Caco-2 (cell line): ENCODE results near the gene CHMP4A. TPM values are rescaled to one million over a fixed set of nuclear protein-coding genes. Genes with fewer than 3 reads are reported as not detected.

Source experiments
- BruUV-seq: library from RNA; stranded (reverse); fragments of 400-500 nt; replicated peaks from 2 replicates; lab custom pipeline; 2021; lab: Mats Ljungman, UMichigan
- CTCF ChIA-PET: fragments of 300-600 bp; sonication (Branson Sonifier 250); formaldehyde crosslinking; loops from one replicate; lab custom pipeline; 2022; ENCODE audit warnings: antibody characterized with exemption; lab: Charles Lee
- POLR2A ChIA-PET: fragments of 300-600 bp; sonication (Branson Sonifier 250); formaldehyde crosslinking; loops from one replicate; lab custom pipeline; 2022; ENCODE audit warnings: antibody characterized with exemption; lab: Charles Lee
- DNase-seq, 2 experiments: peaks; one replicate each; pipeline versions ENCODE4 v3.0.0 to v3.0.0-alpha.2; 2020 to 2022
- H3K27me3 ChIP-seq: replicated peaks from 2 replicates; pipeline ENCODE4 v1.6.0; 2011; ENCODE audit warnings: low read length; ENCODE audit not compliant: control insufficient read depth, insufficient read depth
- H3K36me3 ChIP-seq: 2 replicates; pipeline ENCODE4 v1.5.1; 2011; ENCODE audit warnings: low read length; ENCODE audit not compliant: control insufficient read depth, insufficient read depth
- H3K4me1 ChIP-seq: fragments of 250-450 bp; sonication (Bioruptor Pico); 2 replicates; pipeline ENCODE4 v1.5.1; 2020; ENCODE audit warnings: mild to moderate bottlenecking
- H3K4me3 ChIP-seq: 2 replicates; pipeline ENCODE4 v1.5.1; 2011; ENCODE audit warnings: low read depth, mild to moderate bottlenecking, control low read depth, low read length
- H3K9me3 ChIP-seq: fragments of 250-450 bp; sonication (Bioruptor Pico); 2 replicates; pipeline ENCODE4 v1.5.1; 2020; ENCODE audit warnings: mild to moderate bottlenecking, moderate library complexity
- H3K27ac Mint-ChIP-seq: one replicate; pipeline ENCODE4 v1.8.0; 2022; ENCODE audit warnings: mixed read lengths; ENCODE audit not compliant: unreplicated experiment
- H3K27me3 Mint-ChIP-seq: one replicate; pipeline ENCODE4 v1.8.0; 2022; ENCODE audit warnings: mixed read lengths; ENCODE audit not compliant: insufficient read depth, unreplicated experiment
- H3K36me3 Mint-ChIP-seq: one replicate; pipeline ENCODE4 v1.8.0; 2022; ENCODE audit warnings: mild to moderate bottlenecking, mixed read lengths; ENCODE audit not compliant: insufficient read depth, unreplicated experiment
- H3K4me1 Mint-ChIP-seq: one replicate; pipeline ENCODE4 v1.8.0; 2022; ENCODE audit warnings: low read depth, mixed read lengths; ENCODE audit not compliant: unreplicated experiment
- H3K4me3 Mint-ChIP-seq: one replicate; pipeline ENCODE4 v1.8.0; 2022; ENCODE audit warnings: mild to moderate bottlenecking, moderate library complexity, mixed read lengths; ENCODE audit not compliant: unreplicated experiment
- H3K9me3 Mint-ChIP-seq: one replicate; pipeline ENCODE4 v1.8.0; 2022; ENCODE audit warnings: mixed read lengths; ENCODE audit not compliant: unreplicated experiment
- intact Hi-C: fragments of 100-400 bp; cut with micrococcal nuclease; formaldehyde crosslinking; loops from one replicate; pipeline ENCODE4 v1.10.0; 2022; ENCODE audit not compliant: unreplicated experiment
- total RNA-seq: library from RNA; stranded (reverse); gene quantifications from 2 replicates; pipeline ENCODE4 v1.2.3, GENCODE V29; 2022
- TF ChIP-seq, protein P1 (sequence below), 2 experiments: fragments of 200-600 bp in 1 of 2; IDR thresholded peaks; 1 replicate in 1 of 2; 2 replicates in 1 of 2; pipeline versions ENCODE4 v1.5.1 to v1.8.0; 2011 to 2022; ENCODE audit warnings: antibody characterized with exemption in 1 of 2, control low read depth in 1 of 2, inconsistent platforms in 1 of 2, low read depth in 1 of 2, low read length in 1 of 2, mild to moderate bottlenecking in 1 of 2, moderate library complexity in 1 of 2; ENCODE audit not compliant: insufficient read depth in 1 of 2, severe bottlenecking in 1 of 2, unreplicated experiment in 1 of 2

CHMP4A gene
- total RNA-seq, 1 experiment from 2014 or later = 57.7 TPM

DNA sequence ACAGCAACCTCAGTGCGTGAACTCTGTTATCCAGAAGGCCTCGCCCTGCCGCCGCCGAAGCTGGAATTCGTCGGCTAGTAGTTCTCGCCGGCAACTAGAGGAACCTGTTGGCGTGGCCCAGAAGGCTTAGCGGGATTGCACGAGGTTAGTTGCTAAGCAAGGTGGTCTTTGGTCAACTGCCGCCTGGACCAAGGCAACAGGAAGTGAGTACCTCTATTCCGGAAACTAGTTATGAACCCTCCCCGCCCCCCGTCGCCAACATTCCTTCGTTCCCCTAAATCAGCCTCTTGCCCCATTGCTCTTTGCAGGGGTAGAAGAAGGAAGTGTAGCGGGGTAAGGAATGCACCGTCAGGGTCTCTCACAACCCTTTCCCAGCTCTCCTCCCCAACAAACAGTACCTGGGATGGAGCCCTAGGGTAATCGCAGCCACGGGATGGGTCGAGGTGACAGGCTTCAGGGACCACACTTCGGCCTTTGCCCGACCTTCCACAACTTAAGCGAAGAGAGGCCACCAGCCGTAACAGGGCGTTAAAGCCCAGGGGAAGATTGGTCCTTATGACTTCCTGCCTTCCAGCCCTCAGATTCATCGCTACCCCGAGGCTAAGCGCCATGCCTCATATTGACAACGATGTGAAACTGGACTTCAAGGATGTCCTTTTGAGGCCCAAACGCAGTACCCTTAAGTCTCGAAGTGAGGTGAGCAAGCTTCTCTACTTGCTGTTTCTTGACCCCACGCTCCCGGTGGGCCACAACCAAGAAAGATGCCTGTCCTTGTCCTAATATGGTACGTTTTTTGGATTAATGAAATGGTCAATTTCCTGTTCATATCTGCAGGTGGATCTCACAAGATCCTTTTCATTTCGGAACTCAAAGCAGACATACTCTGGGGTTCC lies 19.6 kb upstream of the CHMP4A start, which contains the start of gene GMPR2:
Gene GMPR2 (plus strand): TSS at position 285 of the 893 bp plus-strand sequence. CDS start 325 bp downstream, at position 610.
- no peak for DNase-seq
- Mint-ChIP-seq H3K4me1 (peaks cover 3% of the 10 kb centered on the region), H3K27ac (peak within 1 kb of the TSS; percentile 85), H3K27me3 (no peaks in the 10 kb centered on the region), H3K4me3 (peak within 1 kb of the TSS; percentile 81), H3K9me3 (no peaks in the 10 kb centered on the region), H3K36me3 (peaks cover 32% of the 10 kb centered on the region)
- Histone ChIP-seq H3K4me3 (peak within 1 kb of the TSS; percentile 76), H3K4me1 (no peaks in the 10 kb centered on the region), H3K36me3 (peaks cover 3% of the 10 kb centered on the region; the same call in 1 of the 2 replicates), H3K9me3 (no peaks in the 10 kb centered on the region), H3K27me3 (no peaks in the 10 kb centered on the region)
- intact Hi-C loops = loop anchor here (1.0 kb wide), 2 partner anchors 9 to 17 kb away; partner anchors contain the start of genes MDP1 and TINF2
- TF ChIP-seq, protein P1, sequence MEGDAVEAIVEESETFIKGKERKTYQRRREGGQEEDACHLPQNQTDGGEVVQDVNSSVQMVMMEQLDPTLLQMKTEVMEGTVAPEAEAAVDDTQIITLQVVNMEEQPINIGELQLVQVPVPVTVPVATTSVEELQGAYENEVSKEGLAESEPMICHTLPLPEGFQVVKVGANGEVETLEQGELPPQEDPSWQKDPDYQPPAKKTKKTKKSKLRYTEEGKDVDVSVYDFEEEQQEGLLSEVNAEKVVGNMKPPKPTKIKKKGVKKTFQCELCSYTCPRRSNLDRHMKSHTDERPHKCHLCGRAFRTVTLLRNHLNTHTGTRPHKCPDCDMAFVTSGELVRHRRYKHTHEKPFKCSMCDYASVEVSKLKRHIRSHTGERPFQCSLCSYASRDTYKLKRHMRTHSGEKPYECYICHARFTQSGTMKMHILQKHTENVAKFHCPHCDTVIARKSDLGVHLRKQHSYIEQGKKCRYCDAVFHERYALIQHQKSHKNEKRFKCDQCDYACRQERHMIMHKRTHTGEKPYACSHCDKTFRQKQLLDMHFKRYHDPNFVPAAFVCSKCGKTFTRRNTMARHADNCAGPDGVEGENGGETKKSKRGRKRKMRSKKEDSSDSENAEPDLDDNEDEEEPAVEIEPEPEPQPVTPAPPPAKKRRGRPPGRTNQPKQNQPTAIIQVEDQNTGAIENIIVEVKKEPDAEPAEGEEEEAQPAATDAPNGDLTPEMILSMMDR (IDR thresholded peaks at IDR 0.05; ENCODE audit: insufficient read depth in 1 of 2, low read depth in 1 of 2, low read length in 1 of 2, severe bottlenecking in 1 of 2, unreplicated experiment in 1 of 2) = no peak
- POLR2A ChIA-PET = interaction anchor here (1.8 kb wide), 1 partner anchor 10 kb away, joined by 20 read pairs; the partner anchor contains the start of gene TINF2
- TSS peak; percentile 71 for BruUV-seq
- CTCF ChIA-PET = interaction anchor here (1.8 kb wide), 1 partner anchor 10 kb away, joined by 7 read pairs; the partner anchor contains the start of gene TINF2

- ChIA-PET CTCF (interaction anchor here (1.8 kb wide), 1 partner anchor 10 kb away, joined by 7 read pairs; the partner anchor contains the start of gene TINF2), POLR2A (interaction anchor here (1.8 kb wide), 1 partner anchor 10 kb away, joined by 20 read pairs; the partner anchor contains the start of gene TINF2)
- BruUV-seq = no TSS peak
- no peaks in the 10 kb centered on the region for H3K9me3 ChIP-seq
- Mint-ChIP-seq H3K27me3 (no peaks in the 10 kb centered on the region), H3K27ac (peak within 1 kb of the TSS; percentile 85), H3K36me3 (peaks cover 31% of the 10 kb centered on the region), H3K4me1 (peaks cover 4% of the 10 kb centered on the region), H3K9me3 (no peaks in the 10 kb centered on the region), H3K4me3 (peak within 1 kb of the TSS; percentile 81)
- peak within 1 kb of the TSS; percentile 76 for H3K4me3 ChIP-seq
- peaks cover 3% of the 10 kb centered on the region; the same call in 1 of the 2 replicates for H3K36me3 ChIP-seq
- H3K27me3 ChIP-seq = no peaks in the 10 kb centered on the region
- TF ChIP-seq, protein P1 (IDR thresholded peaks at IDR 0.05; ENCODE audit: insufficient read depth in 1 of 2, low read depth in 1 of 2, low read length in 1 of 2, severe bottlenecking in 1 of 2, unreplicated experiment in 1 of 2) = no peak
- no peaks in the 10 kb centered on the region for H3K4me1 ChIP-seq
- peak; percentile 93 to 94 for DNase-seq
- intact Hi-C loops = loop anchor here (1.0 kb wide), 2 partner anchors 10 to 16 kb away; partner anchors contain the start of genes MDP1 and TINF2
These were observed 18.9 kb upstream of the CHMP4A start, which contains the start of gene NEDD8 for GRCh38 chr14:24232121-24232644. TSS of gene NEDD8 (minus strand) at chr14:24232367. CDS start at chr14:24232267, 100 bp downstream.
